Activated naive CD8-positive, alpha-beta T cell treated with anti-CD3 and anti-CD28 coated beads, Interleukin-2, amount 50 U/mL, for 16 hours (primary cell): Measurements from ENCODE around the gene TOMM40.
A peak's percentile ranks its signal among the peaks of the same experiment; 100 is the strongest.
"Not testable (repeated sequence)": the region's sequence is repeated elsewhere in the genome, so short reads cannot be mapped to it uniquely, and the experiment has no call there.

Experiments used
- DNase-seq: peaks from one replicate; pipeline ENCODE4 v3.0.0-alpha.2; 2020; ENCODE audit warnings: low read depth, low spot score

Gene TOMM40

DNA sequence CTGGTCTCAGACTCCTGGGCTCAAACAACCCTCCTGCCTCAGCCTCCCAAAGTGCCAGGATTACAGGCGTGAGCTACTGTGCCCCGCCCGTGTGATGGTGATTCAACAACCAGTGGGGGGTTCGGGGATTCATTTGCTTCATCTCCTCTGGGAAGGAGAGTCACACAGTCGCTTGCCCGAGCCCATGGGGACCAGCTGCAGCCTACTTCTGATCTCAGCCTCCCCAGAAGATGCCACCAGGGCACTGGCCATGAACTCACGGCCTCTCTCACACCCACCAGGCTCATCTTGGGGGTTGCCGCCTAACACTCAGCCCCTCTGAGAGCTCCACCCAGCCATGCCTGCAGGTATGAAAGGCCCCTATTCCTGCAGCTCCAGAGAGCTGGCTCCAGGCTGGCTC, 6.8 kb downstream of the TOMM40 start:
- DNase-seq, result no peak

- DNase-seq, result no peak
These were observed 9.5 kb downstream of the TOMM40 start for GRCh38 chr19:44900328-44901244.

DNA sequence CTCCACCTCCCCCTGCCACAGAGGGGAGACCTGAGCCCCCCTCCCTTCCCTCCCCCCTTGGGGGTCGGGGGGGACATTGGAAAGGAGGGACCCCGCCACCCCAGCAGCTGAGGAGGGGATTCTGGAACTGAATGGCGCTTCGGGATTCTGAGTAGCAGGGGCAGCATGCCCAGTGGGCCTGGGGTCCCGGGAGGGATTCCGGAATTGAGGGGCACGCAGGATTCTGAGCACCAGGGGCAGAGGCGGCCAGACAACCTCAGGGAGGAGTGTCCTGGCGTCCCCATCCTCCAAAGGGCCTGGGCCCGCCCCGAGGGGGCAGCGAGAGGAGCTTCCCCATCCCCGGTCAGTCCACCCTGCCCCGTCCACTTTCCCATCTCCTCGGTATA, 12.2 kb downstream of the TOMM40 start:
- DNase-seq, result no peak

DNA sequence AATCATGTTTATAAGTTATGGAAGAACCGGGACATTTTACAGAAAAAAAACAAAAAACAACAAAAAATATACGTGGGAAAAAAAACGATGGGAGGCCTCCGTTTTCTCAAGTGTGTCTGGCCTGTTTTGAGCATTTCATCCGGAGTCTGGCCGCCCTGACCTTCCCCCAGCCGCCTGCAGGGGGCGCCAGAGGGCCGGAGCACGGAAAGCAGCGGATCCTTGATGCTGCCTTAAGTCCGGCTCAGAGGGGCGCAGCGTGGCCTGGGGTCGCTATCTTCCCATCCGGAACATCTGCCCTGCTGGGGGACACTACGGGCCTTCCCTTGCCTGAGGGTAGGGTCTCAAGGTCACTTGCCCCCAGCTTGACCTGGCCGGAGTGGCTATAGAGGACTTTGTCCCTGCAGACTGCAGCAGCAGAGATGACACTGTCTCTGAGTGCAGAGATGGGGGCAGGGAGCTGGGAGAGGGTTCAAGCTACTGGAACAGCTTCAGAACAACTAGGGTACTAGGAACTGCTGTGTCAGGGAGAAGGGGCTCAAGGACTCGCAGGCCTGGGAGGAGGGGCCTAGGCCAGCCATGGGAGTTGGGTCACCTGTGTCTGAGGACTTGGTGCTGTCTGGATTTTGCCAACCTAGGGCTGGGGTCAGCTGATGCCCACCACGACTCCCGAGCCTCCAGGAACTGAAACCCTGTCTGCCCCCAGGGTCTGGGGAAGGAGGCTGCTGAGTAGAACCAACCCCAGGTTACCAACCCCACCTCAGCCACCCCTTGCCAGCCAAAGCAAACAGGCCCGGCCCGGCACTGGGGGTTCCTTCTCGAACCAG, 12.8 kb downstream of the TOMM40 start:
- peak; percentile 56 for DNase-seq

- DNase-seq, result no peak
These were observed 13.5 kb downstream of the TOMM40 start for GRCh38 chr19:44904426-44904994.

- DNase-seq, result no peak
These were observed 14.5 kb downstream of the TOMM40 start, which contains the start of gene APOE for GRCh38 chr19:44905437-44906160. Gene APOE (plus strand): TSS chr19:44905796. CDS start chr19:44906625, 829 bp downstream.

DNA sequence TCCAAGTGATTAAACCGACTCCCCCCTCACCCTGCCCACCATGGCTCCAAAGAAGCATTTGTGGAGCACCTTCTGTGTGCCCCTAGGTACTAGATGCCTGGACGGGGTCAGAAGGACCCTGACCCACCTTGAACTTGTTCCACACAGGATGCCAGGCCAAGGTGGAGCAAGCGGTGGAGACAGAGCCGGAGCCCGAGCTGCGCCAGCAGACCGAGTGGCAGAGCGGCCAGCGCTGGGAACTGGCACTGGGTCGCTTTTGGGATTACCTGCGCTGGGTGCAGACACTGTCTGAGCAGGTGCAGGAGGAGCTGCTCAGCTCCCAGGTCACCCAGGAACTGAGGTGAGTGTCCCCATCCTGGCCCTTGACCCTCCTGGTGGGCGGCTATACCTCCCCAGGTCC, 16.6 kb downstream of the TOMM40 start:
- no peak for DNase-seq

GRCh38 chr19:44908074-44908835, 17.2 kb downstream of the TOMM40 start:
- DNase-seq, result no peak

DNA sequence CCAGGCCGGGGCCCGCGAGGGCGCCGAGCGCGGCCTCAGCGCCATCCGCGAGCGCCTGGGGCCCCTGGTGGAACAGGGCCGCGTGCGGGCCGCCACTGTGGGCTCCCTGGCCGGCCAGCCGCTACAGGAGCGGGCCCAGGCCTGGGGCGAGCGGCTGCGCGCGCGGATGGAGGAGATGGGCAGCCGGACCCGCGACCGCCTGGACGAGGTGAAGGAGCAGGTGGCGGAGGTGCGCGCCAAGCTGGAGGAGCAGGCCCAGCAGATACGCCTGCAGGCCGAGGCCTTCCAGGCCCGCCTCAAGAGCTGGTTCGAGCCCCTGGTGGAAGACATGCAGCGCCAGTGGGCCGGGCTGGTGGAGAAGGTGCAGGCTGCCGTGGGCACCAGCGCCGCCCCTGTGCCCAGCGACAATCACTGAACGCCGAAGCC, 17.8 kb downstream of the TOMM40 start:
- no peak for DNase-seq

DNA sequence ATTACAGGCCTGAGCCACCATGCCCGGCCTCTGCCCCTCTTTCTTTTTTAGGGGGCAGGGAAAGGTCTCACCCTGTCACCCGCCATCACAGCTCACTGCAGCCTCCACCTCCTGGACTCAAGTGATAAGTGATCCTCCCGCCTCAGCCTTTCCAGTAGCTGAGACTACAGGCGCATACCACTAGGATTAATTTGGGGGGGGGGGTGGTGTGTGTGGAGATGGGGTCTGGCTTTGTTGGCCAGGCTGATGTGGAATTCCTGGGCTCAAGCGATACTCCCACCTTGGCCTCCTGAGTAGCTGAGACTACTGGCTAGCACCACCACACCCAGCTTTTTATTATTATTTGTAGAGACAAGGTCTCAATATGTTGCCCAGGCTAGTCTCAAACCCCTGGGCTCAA, 18.7 kb downstream of the TOMM40 start:
- no peak for DNase-seq

DNA sequence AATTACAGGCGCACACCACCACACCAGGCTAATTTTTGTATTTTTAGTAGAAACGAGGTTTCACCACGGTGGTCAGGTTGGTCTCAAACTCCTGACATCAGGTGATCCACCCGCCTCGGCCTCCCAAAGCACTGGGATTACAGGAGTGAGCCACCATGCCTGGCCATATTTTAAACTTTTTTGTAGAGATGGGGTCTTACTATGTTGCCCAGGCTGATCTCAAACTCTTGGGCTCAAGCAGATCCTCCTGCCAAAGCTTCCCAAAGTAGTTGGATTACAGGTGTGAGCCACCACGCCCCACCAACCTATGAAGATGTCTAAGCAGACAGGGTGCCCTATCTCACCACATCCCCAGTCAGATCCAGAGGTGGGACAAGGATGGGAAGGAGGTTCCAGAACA, 20.8 kb downstream of the TOMM40 start:
- not testable (repeated sequence) for DNase-seq

DNA sequence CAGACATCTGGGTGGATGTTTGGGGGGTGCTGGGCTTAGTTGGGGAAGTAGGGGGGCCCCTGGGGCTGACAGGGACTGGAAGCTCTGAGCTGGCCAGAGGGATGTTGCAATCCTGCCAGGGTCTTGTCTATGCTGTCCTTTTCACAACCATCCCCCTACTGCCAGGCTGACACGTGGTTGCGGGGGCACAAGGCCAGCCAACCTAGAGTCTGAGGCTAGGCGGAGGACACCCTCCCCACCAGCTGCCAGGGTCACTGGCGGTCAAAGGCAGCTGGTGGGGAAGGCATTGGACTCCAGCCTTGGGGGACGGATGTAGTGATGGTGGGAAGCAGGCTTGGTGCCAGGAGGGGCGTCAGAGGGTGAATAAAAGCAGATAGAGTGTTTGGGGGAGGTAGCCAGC, 21.8 kb downstream of the TOMM40 start:
- no peak for DNase-seq

DNA sequence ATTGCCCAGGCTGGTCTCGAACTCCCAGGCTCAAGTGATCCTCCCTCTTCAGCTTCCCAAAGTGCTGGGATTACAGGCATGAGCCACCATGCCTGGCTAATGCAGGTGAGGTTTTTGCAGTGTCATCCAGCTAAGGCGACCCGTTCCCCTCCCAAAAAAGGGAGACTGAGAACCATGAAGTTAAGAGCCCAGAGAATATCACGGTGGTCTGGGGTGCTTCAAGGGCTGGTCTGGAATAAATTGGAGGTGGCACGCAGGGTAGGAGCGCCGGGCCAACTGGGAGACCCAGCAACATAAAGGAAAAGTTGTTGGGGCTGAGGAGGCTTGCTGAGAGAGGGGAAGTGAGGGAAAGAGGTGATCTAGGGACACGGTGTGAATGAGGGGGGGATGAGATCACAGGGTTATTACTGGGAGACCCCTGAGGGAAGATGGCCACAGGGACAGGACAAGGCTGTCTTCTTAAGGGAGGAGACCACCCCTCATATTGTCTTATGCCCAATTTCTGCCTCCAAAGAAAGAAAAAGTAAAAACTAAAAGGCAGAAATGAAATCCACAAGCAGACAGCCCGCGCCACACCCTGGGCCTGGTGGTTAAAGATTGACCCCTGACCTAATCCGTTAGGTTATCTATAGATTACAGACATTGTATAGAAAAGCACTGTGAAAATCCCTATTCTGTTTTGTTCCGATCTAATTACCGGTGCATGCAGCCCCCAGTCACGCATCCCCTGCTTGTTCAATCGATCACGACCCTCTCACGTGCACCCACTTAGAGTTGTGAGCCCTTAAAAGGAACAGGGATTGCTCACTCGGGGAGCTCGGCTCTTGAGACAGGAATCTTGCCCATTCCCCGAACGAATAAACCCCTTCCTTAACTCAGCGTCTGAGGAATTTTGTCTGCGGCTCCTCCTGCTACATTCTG, 22.7 kb downstream of the TOMM40 start:
- DNase-seq, result not testable (repeated sequence)

GRCh38 chr19:44914433-44915206, 23.6 kb downstream of the TOMM40 start, which contains the start of gene APOC1:
Gene APOC1 (plus strand): TSS chr19:44914608. CDS start chr19:44914892, 284 bp downstream.
- DNase-seq, result peak; percentile 57

- no peak for DNase-seq
These were observed 33.2 kb downstream of the TOMM40 start for GRCh38 chr19:44924243-44924725.

DNA sequence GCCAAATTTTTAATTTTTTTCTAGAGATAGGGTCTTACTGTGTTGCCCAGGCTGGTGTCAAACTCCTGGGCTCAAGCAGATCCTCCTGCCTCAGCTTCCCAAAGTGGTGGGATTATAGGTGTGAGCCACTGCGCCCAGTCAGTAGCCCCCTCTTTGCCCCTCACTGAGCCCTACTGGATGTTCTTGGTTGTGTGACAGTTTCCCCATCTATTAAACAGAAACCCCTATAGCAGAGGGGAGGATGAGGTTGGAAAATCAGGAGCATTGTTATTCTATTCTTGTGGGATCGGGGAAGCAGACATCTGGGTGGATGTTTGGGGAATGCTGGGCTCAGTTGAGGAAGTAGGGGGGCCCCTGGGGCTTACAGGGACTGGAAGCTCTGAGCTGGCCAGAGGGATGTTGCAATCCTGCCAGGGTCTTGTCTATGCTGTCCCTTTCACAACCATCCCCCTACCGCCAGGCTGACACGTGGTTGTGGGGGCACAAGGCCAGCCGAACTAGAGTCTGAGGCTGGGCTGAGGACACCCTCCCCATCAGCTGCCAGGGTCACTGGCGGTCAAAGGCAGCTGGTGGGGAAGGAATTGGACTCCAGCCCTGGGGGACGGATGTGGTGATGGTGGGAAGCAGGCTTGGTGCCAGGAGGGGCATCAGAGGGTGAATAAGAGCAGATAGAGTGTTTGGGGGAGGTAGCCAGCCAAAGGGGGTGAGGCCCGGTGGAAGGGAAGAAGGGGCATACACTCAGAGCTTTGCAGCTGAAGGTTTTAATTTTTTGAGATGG, 34.2 kb downstream of the TOMM40 start:
- no peak for DNase-seq

GRCh38 chr19:44926245-44927077, 35.4 kb downstream of the TOMM40 start:
- DNase-seq, result not testable (repeated sequence)
